HG03103 (cell line): ENCODE results near the gene EIF4A2.
A peak's percentile ranks its signal among the peaks of the same experiment; 100 is the strongest.

ENCODE experiments used
- ATAC-seq: cut with Tn5 transposase; IDR thresholded peaks from one replicate; pipeline ENCODE4 v1.9.1; 2021; ENCODE audit warnings: low read depth; ENCODE audit not compliant: unreplicated experiment

EIF4A2 gene

DNA sequence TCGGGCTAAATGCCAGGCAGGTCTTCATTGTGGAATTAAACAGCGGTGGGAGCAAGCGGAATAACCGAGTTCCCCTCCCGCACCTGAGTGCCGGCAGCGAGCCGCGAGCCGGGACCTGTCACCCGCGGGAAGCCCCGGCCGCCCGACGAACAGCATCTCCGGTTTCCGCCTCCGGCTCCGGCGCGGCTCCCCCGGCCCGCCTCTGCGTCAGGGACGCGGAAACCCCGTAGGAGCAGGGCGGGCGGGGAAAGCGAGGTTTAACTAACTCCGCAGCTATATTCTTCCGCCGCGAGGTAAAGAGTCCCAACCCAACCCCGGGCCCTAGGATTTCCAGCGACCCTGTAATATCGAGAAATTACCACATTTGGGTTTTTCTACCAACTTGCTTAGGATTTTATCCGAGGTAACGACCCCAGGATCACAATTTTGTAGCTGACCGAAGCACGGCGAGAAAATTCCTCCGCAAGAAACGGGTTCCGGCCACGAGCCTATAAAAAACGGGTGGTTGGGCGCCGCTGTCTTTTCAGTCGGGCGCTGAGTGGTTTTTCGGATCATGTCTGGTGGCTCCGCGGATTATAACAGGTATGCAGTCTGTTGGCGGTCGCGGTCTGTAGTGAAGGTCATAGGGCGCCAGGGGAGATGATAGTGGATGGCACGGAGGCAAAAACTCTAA, at the start of gene EIF4A2:
EIF4A2 (plus strand) TSS at position 520 of the 673 bp plus-strand sequence; CDS start at position 554, 34 bp downstream.
- peak; percentile 50 for ATAC-seq

DNA sequence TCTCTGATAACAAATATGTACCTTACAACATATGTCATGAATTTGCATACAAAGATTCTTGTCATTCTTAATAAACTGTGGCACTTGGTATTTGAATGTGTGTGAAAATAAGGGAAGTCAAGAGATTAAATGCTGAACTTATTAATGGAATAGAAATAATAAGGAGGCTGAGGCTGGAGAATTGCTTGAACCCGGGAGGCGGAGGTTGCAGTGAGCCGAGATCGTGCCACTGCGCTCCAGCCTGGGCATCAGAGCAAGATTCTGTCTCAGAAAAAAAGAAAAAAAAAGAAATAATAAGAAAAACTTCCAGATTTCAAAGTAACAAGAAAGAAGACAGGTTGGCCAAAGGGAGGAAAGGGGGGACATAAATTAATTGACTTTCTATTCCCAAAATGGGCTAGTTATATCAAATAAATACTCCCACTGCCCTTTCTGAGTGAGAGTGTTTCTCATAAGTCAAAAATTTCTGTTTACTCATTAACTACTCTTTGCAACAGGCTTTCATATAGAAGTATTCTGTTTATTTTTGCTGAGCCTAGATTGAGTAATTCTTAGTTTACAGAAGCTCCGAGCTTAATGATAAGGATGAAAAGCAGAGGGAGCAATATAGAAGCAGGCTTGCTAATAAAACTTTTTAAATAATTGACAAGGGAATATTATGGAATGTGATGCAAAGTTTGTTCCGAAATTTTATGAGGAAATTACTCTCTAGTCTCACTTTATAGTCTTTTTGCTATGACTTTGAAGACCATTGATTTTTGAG, 40.6 kb upstream of the EIF4A2 start:
- no peak for ATAC-seq

DNA sequence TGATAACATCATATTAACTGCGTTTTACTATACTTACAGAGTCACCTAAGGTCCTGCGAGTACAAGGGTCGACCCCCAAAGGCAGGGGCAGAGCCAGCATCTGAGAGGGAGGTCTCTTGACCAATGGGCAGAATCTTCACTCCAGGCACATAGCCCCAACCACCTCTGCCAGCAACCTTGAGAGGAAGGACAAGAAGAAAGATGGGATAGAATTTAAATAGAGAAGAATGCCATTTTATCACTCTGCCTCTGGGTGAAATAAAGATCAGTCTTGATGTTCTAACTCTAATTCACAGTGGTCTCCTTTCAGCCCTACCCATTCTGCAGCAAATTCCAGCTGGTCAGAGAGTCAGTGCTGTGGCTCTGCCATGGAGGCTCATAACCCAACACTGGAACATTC, 39.7 kb upstream of the EIF4A2 start:
- ATAC-seq: no peak

DNA sequence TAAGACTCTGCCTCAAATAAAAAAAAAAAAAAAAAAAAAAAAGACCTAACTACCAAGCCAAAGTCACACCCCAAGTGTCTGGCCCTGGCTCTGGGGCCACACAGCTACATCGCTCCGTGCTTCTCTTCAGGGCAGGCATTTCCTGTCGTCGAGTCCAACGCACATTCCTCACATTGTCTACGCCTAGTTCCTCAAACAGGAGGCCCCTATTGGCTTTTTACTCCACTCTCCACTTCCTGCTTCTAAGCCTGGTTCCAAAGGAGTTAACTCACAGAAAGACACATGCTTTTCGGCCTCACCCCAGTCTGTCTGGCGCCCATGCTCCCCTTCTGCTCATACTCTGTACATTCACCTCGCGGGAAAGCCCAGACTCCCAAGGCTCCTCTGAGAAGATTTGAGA, 37.4 kb upstream of the EIF4A2 start:
- no peak for ATAC-seq

DNA sequence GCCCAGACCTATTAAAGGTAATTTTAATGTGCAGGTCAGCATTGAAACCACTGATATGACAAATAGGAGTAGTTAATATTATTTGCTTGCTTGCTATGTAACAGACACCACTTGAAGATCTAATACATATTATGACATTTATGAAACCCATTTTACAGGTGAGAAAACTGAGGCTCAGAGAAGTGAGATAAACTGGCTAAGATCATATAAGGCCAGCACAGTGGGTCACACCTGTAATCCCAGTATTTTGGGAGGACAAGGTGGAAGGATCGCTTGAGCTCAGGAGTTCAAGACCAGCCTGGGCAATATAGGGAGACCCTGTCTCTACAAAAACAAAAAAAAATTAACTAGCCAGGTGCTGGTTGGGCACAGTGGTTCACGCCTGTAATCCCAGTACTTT, 33.1 kb upstream of the EIF4A2 start:
- no peak for ATAC-seq

DNA sequence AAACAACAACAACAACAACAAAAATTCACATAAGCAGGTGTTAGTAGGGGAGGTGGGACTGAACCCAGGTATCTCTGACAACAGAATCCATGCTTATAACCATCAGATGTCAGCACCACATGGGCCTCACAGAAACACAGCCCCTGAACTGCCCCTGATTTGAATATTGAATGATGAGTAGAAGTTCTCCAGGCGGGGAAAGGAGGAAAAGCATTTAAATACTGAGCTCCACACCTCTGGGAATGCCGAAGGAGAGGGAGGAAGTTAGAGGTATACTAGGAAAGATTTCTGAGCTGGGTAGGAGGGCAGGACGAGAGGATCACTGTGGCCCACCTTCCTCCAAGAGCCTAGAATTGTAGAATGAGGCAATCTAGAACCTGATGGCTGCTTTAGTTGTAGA, 31.9 kb upstream of the EIF4A2 start:
- no peak for ATAC-seq

DNA sequence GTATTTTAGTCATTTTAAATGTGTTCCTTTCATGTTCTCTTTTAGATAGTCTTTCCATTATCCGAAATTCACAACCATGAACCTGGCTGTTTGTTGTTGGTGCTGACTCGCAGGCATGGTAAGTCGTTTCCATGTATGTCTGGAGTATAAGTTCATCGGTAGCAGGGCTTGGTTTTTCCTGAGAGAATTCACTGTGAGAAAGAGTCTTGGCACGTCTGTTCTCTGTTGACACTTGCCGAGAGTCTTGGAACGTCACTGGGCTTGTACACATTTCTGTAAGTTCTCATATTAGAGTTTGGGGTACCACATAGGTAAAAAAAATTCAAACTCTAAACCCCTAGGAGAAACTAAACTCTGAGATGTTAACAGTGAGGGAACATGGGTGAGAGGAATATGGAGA, 29.4 kb upstream of the EIF4A2 start:
- no peak for ATAC-seq

DNA sequence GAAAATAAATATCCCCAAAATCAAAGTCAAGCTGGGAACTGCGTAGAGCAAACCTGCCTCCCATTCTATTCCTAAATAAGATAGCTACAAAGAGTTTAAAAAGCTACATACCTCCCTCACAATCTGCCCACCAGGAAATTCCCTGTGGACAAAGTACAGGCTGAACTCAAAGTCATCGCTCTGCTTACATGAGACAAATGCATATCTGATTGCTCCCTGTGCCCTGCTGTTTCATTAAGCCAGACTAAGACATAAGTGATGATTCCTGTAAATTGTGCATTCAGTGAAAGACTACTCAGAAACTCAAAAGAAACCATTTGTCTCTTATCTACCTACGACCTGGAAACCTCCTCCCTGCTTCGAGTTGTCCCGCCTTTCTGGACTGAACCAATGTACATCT, 28.5 kb upstream of the EIF4A2 start:
- ATAC-seq: no peak

DNA sequence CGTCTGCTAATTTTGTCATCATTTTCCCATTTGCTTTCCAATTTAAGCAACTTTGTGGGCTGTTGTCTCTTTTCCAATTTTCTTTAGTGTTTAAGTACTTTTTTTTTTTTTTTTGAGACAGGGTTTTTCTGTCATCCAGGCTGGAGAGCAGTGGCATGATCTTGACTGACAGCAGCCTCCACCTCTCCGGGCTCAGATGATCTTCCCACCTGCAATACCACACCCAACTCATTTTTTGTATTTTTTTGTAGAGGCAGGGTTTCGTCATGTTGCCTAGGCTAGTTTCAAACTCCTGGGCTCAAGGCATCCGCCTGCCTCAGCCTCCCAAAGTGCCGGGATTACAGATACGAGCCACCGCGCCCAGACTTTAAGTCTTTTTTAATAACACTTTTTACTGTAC, 26.2 kb upstream of the EIF4A2 start:
- no peak for ATAC-seq

DNA sequence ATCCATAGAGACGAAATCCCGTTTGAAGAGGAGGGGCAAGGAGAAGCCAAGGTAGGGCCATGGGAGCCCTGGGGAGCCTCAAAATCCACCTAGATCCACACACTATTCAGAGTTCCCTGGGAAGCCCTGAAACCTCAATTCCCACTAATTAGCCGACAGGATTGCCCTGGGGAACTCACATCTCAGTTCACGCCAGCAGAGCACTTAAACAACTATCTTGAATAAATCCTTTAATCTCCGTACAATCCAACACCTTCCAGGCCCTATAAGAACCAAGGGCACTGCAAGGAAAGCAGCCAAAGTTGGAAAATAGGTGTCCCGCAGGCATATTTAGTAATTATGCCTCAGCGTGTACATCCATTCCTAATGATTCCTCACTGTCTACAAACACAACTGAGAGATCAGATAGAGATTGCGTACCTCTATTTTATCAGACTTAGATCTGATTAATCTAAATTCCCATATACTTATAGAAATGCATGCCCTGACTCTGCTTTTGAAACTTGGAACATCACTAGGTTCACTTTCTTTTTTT, 25.6 kb upstream of the EIF4A2 start:
- no peak for ATAC-seq

DNA sequence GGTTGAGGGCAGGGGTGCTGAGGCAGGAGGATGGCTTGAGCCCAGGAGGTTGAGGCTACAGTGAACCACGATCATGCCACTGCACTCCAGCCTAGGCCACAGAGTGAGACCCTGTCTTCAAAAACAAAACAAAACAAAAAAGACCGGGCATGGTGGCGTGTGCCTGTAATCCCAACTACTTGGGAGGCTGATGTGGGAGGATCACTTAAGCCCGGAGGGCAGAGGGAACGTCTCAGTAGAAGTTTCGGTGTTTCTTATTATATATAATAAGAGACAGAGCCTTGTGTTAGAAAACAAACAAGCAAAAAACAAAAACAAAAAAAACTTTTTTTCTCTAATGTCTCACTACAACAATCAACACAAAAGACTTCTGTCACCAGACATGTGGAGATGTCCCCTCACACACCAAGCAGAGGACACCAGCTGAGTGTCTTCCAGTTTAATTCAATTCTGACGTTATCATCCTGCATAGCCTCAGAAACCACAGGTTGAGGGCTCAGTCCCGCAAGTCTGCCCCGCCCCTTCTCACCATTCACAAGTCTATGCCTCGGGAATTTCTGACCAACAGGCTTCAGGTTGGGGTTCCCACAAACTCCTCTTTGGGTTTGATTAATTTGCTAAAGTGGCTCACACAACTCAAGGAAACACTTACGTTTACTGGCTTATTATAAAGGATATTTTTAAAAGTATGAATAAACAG, 24.0 kb upstream of the EIF4A2 start:
- ATAC-seq: no peak

DNA sequence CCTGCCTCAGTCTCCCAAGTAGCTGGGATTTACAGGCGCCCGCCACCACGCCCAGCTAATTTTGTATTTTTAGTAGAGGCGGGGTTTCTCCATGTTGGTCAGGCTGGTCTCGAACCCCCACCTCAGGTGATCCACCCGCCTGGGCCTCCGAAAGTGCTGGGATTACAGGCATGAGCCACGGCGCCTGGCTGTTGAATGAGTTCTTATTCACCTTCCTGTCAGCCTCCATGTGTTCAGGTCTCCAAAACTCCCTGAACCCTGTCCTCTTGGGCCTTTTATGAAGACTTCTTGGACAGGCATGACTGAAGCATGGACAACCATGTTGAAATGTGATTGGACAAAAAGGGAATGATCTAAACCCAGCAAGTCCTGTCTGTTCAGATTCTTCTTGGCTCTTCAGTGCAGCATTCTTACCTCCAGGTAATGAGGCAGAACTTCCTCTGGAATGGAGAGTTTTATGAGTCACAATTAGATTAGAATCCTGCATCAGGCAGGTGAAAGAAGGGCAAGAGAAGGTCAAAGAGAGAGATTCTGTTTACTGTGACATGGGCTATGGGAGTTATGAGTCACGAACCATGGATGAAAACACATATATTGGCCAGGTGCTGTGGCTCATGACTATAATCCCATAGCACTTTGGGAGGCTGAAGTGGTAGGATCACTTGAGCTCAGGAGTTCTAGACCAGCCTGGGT, 23.1 kb upstream of the EIF4A2 start:
- ATAC-seq: no peak

DNA sequence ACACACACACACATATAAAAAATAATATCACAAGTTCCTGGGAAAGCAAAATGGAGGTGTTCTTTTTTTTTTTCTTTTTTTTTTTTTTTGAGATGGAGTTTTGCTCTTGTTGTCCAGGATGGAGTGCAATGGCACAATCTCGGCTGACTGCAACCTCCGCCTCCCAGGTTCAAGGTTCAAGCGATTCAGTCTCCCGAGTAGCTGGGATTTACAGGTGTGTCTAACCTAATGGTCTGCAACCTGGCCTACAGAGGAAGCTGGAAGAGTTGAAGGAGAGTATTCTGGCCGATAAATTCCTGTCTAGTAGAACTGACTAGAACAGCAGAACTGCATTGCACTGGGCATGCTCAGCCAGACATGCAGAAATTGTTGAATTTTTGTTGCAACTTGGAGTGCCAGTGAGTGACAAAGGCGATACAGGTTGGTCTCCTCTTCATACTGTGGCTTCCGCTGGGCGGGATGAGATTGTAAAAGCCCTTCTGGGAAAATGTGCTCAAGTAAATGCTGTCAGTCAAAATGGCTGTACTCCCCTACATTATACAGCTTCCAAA, 22.4 kb upstream of the EIF4A2 start:
- no peak for ATAC-seq

DNA sequence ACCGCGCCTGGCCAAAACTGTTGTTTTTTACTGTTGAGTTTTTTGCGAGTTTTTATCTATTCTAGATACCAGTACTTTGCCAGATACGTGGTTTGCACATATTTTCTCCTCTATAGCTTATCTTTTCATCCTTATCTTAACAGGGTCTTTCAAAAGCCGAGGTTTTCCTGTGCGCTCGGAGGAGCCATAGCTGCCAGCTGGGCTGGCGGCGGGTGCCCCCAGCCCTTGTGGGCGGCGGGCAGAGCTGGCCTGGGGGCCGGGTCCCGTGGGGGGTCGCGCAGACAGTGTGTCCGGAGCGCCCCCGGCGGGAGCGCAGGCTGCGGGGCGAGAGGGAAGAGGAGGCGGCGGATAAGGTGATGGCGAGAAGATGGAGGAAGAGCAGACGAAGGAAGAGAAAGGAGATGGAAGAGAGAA, 11.1 kb upstream of the EIF4A2 start:
- peak; percentile 26 for ATAC-seq

DNA sequence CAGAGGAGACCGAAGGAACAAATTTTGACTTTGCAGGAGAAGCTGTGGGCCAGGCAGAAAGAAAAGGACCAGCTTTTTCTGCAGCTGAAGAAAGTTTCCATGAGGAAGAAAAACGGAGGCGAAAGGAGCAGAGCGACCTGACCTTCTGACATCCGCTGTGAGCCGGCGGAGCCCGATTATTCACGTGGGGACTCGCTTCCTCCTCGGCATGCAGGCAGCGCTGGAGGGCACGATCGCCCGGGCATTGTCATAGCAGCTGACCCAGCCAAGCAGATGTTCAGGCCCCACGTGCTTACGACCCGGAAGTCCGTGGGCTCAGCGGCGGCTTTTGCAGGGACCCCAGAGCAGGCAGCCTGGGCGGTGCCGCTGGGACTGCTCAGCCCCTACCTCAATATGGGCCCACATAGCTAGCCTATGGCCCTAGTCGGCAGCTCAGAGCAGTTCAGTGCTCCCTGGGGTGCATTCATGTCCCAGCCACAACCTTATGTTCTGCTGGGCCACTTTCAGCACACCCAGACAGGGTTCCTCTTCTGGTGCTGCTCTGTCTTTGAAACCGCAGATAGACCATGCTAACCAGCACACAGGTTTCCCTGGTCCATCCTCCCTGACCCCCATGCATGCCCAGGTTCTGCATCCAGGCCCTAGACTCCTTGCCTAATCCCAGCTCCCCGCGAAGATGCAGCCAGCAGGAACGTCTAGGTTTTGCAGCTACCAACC, 10.5 kb upstream of the EIF4A2 start:
- ATAC-seq: peak; percentile 81

DNA sequence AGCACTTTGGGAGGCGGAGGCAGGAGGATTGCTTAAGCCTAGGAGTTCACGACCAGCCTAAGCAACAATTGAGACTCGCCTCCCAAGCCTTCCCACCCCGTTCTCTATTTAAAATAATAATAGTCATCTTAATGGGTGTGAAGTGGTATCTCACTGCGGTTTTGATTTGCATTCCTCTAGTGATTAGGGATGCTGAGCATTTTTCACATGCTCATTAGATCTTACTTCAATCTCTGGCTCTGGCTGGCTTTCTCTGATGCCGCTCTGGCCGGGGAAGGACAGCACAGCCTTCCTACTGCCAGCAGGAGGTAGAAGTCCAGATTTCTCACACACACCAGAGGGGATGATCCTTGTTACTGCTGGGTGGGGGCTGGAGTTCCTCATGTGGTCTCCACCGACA, 7.4 kb upstream of the EIF4A2 start:
- no peak for ATAC-seq

DNA sequence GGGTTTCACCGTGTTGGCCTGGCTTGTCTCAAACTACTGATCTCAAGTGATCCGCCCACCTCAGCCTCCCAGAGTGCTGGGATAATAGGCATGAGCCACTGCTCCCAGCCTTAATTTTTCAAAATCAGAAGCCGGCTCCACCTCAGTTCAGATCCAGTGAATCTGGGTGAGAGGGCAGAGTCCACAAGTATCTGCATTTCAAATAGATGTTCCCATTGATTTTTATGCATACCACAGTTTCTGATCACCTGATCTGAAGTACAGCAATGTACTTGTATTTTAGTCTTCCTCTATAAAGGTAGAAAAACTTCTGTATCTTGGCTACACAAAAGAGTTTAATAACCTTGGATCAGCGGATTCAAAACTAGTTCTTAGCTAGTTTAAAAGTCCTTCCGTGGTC, 4.2 kb upstream of the EIF4A2 start:
- ATAC-seq: no peak

DNA sequence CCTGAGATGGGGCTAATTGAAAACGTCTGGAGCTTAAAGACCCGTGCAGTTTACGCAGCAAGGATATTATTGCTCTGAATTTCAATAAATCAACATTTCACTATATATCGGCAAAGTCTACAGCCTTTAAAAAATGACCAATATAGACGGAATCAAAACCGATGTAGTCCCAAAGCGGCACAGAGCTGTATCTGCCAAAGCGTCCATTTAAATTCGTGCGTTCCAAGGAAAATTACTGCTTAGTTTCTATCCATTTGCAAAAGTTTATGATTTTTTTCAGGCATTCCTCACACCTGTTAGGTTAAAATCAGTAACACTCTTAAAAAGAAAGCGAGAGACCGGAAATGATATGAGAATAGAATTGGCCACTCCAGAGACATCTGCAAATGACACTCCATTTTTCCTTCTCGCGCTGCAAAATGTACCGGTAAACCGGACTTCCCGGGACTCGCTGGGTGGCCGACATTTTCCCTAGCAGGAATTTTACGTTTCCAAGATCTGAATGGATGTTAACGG, 777 bp upstream of the EIF4A2 start:
- ATAC-seq: peak; percentile 7

DNA sequence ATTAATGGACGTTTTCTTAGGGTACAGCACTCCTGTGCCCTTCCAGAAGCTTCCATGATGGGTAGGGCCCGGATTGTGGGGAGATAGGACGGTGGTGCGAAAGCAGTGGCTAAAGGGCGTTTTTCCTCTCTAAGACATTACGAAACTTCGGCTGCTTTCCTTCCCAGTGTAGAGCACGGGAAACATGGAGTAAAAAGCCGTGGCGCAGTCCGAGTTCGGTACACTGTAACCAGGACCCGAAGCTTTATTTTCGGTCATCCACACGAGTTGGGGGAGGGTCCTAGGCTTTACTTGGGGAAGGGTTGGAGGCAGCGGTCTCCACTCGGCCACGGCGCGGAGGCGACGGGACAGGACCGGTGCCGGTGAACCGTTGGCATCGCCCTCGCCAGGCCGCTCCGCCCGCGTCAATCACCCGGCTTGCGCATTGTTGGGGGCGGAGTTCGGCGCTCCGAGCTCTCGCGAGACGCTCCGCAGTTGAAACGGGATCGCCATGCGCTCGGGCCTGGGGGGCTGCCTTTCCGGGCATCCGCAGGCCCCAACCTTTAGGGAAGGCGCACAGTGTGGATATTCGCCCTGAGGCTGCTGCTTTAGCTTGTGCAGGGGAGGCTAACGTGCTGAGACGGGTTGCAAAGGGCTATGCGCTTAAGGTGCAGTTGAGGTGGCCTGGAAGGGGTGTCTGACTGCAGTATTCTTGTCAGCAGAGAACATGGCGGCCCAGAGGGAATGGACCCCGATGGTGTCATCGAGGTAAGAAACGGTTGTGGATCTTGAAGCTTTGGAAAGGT, 546 bp downstream of the EIF4A2 start:
- ATAC-seq: peak; percentile 47
